Measurements from ENCODE around the gene ELL2. TPM values are rescaled to one million over a fixed set of nuclear protein-coding genes. Genes with fewer than 3 reads are reported as not detected.

The ELL2 gene
- polyA plus RNA-seq, 1 donor (not counting 4 experiments of a cell fraction or from before 2014, with no cell fraction given): 100 TPM

DNA sequence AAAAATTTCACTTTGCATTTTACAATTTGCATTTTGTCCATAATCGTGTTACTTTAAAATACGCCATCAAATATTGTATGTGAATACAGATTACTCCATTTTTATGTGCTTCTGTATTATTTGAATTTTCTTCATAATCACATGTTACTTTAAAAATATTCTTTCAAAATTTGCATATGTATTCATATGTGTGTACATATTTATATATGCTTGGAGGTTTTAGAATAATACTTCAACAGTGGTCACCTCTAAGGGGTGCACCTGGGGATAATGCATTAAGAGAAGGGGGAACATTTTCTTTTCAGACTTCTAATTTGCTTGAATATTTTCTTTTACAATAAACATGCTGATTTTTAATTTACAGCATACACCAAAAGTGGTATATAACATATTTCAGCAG lies 21.9 kb upstream of the ELL2 start:
- no peak overlapping the region for H2AFZ ChIP-seq (ENCODE audit: control insufficient read depth, low read length)
- dilution Hi-C loops (cut with MboI; ENCODE audit: extremely low pct_ligation_motif_present, low sequenced_read_pairs): no loop called here
- H3K4me1 ChIP-seq (ENCODE audit: control insufficient read depth, extremely low read depth, insufficient read depth, low read length): peaks cover 8% of the 10 kb centered on the region
- H3K27me3 ChIP-seq (ENCODE audit: control insufficient read depth, extremely low read depth, insufficient read depth, low read length): no peaks in the 10 kb centered on the region
- H3K9ac ChIP-seq (ENCODE audit: control insufficient read depth, extremely low read depth, insufficient read depth, low read length): no peak overlapping the region
- TF ChIP-seq EZH2 (IDR thresholded peaks at IDR 0.05; ENCODE audit: low read length): no peak
- TF ChIP-seq, protein P1, sequence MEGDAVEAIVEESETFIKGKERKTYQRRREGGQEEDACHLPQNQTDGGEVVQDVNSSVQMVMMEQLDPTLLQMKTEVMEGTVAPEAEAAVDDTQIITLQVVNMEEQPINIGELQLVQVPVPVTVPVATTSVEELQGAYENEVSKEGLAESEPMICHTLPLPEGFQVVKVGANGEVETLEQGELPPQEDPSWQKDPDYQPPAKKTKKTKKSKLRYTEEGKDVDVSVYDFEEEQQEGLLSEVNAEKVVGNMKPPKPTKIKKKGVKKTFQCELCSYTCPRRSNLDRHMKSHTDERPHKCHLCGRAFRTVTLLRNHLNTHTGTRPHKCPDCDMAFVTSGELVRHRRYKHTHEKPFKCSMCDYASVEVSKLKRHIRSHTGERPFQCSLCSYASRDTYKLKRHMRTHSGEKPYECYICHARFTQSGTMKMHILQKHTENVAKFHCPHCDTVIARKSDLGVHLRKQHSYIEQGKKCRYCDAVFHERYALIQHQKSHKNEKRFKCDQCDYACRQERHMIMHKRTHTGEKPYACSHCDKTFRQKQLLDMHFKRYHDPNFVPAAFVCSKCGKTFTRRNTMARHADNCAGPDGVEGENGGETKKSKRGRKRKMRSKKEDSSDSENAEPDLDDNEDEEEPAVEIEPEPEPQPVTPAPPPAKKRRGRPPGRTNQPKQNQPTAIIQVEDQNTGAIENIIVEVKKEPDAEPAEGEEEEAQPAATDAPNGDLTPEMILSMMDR (optimal IDR thresholded peaks at IDR 0.05 in 1 of 3, IDR thresholded peaks at IDR 0.05 in 1 of 3, conservative IDR thresholded peaks at IDR 0.05 in 1 of 3; ENCODE audit: extremely low read depth in 1 of 3, insufficient read depth in 2 of 3, low read length in 3 of 3): no peak
- no peak overlapping the region for H3K4me3 ChIP-seq (ENCODE audit: control insufficient read depth in 2 of 3, extremely low read depth in 1 of 3, insufficient read depth in 2 of 3, low read depth in 1 of 3, low read length in 3 of 3)
- no peaks in the 10 kb centered on the region for H3K79me2 ChIP-seq (ENCODE audit: control insufficient read depth, insufficient read depth, low read length)
- no peak for DNase-seq (ENCODE audit: low read depth, low spot score)
- H3K9me3 ChIP-seq (ENCODE audit: control insufficient read depth, low read depth, low read length): no peaks in the 10 kb centered on the region
- no peak overlapping the region for H3K4me2 ChIP-seq (ENCODE audit: control insufficient read depth, extremely low read depth, insufficient read depth, low read depth, low read length)
- no peaks in the 10 kb centered on the region for H3K36me3 ChIP-seq (ENCODE audit: control insufficient read depth in 2 of 2, extremely low read depth in 1 of 2, insufficient read depth in 2 of 2, low read length in 2 of 2)
- no peak overlapping the region for H3K27ac ChIP-seq (ENCODE audit: control insufficient read depth, insufficient read depth, low read length)
- H4K20me1 ChIP-seq (ENCODE audit: control insufficient read depth, extremely low read depth, insufficient read depth, low read length): no peaks in the 10 kb centered on the region
- no peaks in the 10 kb centered on the region for H3K9me1 ChIP-seq (ENCODE audit: control insufficient read depth, extremely low read depth, insufficient read depth, low read length)
- FAIRE-seq: no peak

DNA sequence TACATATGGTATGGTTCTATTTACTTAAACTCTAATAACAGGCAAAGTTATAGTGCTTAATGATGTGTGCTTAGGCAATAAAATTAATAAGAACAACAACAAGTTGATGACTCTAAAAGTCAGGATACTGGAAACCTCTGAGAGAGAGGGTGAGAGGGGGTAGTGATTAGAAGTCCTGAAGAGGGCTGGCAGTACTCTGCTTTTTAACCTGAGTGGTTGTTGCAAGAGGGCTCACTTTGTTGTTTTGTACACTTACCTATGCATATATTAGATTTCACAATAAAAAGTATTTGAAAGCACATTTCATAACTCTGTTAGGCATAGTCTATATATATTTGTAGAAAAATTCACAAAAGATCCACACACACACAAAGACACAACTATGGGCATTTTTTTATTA lies 21.4 kb upstream of the ELL2 start:
- no peak overlapping the region for H2AFZ ChIP-seq (ENCODE audit: control insufficient read depth, low read length)
- no peak overlapping the region for H3K27ac ChIP-seq (ENCODE audit: control insufficient read depth, insufficient read depth, low read length)
- no peaks in the 10 kb centered on the region for H3K27me3 ChIP-seq (ENCODE audit: control insufficient read depth, extremely low read depth, insufficient read depth, low read length)
- dilution Hi-C loops (cut with MboI; ENCODE audit: extremely low pct_ligation_motif_present, low sequenced_read_pairs): no loop called here
- DNase-seq (ENCODE audit: low read depth, low spot score) (no peak), FAIRE-seq (no peak)
- no peaks in the 10 kb centered on the region for H3K9me1 ChIP-seq (ENCODE audit: control insufficient read depth, extremely low read depth, insufficient read depth, low read length)
- H3K4me2 ChIP-seq (ENCODE audit: control insufficient read depth, extremely low read depth, insufficient read depth, low read depth, low read length): no peak overlapping the region
- H3K9me3 ChIP-seq (ENCODE audit: control insufficient read depth, low read depth, low read length): no peaks in the 10 kb centered on the region
- peaks cover 8% of the 10 kb centered on the region for H3K4me1 ChIP-seq (ENCODE audit: control insufficient read depth, extremely low read depth, insufficient read depth, low read length)
- H3K79me2 ChIP-seq (ENCODE audit: control insufficient read depth, insufficient read depth, low read length): no peaks in the 10 kb centered on the region
- H4K20me1 ChIP-seq (ENCODE audit: control insufficient read depth, extremely low read depth, insufficient read depth, low read length): no peaks in the 10 kb centered on the region
- H3K36me3 ChIP-seq (ENCODE audit: control insufficient read depth in 2 of 2, extremely low read depth in 1 of 2, insufficient read depth in 2 of 2, low read length in 2 of 2): no peaks in the 10 kb centered on the region
- no peak overlapping the region for H3K4me3 ChIP-seq (ENCODE audit: control insufficient read depth in 2 of 3, extremely low read depth in 1 of 3, insufficient read depth in 2 of 3, low read depth in 1 of 3, low read length in 3 of 3)
- no peak overlapping the region for H3K9ac ChIP-seq (ENCODE audit: control insufficient read depth, extremely low read depth, insufficient read depth, low read length)
- TF ChIP-seq, protein P1 (optimal IDR thresholded peaks at IDR 0.05 in 1 of 3, IDR thresholded peaks at IDR 0.05 in 1 of 3, conservative IDR thresholded peaks at IDR 0.05 in 1 of 3; ENCODE audit: extremely low read depth in 1 of 3, insufficient read depth in 2 of 3, low read length in 3 of 3): no peak
- no peak for TF ChIP-seq EZH2 (IDR thresholded peaks at IDR 0.05; ENCODE audit: low read length)
